ENCODE data around the gene PARL.
A peak's percentile ranks its signal among the peaks of the same experiment; 100 is the strongest.

The PARL gene, protein sequence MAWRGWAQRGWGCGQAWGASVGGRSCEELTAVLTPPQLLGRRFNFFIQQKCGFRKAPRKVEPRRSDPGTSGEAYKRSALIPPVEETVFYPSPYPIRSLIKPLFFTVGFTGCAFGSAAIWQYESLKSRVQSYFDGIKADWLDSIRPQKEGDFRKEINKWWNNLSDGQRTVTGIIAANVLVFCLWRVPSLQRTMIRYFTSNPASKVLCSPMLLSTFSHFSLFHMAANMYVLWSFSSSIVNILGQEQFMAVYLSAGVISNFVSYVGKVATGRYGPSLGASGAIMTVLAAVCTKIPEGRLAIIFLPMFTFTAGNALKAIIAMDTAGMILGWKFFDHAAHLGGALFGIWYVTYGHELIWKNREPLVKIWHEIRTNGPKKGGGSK

GRCh38 chr3:183884427-183885296 is at the start of gene PARL:
TSS of gene PARL (minus strand) at chr3:183884880. CDS start at chr3:183884846, 34 bp downstream.
- peak; percentile 98 for DNase-seq

- DNase-seq: no peak
These were observed 48.5 kb upstream of the PARL start for GRCh38 chr3:183933160-183933559.

DNA sequence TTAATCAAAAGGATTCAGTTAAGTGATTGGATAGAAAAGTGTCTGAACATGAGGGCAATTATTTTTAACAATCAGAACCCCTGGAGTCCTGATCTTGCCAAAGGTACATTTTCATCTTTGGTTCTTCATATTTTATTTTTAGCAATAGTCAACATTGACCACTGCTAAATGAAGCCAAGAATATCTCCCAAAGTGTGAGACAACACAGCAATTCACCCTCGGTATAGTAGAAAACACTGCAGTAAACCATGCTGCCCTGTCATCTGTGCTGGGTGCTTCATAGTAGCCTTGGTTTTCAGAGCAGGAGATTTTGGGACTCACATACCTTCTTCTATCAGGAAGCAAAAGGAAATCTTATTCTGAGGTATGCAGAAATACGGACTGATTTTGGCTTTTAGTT is 47.2 kb upstream of the PARL start:
- DNase-seq: no peak

- no peak for DNase-seq
These were observed 45.4 kb upstream of the PARL start for GRCh38 chr3:183930086-183930485.

- no peak for DNase-seq
These were observed 42.4 kb upstream of the PARL start for GRCh38 chr3:183927059-183927458.

GRCh38 chr3:183924956-183925355 is 40.3 kb upstream of the PARL start:
- DNase-seq: no peak

DNA sequence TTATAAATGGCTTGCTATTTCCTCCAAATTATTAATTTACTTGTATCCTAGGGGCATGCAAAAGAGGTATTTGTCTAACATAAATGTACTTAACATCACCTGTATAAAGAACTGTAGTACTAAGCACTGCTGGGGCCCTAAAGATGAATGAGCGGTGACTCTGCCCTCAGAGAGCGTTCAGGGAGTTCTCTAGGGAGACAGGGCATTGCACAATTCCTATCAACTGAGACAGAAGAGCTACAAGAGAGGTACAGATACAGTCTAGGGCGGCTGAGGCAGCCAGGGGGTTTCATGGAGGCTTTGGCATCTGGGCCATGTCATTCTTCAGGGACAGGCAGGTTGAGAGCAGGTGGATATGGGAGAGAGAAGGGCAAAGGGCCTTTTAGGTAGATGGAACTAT is 39.9 kb upstream of the PARL start:
- DNase-seq: no peak

GRCh38 chr3:183922421-183922820 is 37.7 kb upstream of the PARL start:
- DNase-seq: no peak

- no peak for DNase-seq
These were observed 36.4 kb upstream of the PARL start for GRCh38 chr3:183921096-183921495.

- no peak for DNase-seq
These were observed 35.7 kb upstream of the PARL start for GRCh38 chr3:183920416-183920815.

- no peak for DNase-seq
These were observed 33.5 kb upstream of the PARL start for GRCh38 chr3:183918178-183918577.

- DNase-seq: no peak
These were observed 33.1 kb upstream of the PARL start for GRCh38 chr3:183917776-183918175.

DNA sequence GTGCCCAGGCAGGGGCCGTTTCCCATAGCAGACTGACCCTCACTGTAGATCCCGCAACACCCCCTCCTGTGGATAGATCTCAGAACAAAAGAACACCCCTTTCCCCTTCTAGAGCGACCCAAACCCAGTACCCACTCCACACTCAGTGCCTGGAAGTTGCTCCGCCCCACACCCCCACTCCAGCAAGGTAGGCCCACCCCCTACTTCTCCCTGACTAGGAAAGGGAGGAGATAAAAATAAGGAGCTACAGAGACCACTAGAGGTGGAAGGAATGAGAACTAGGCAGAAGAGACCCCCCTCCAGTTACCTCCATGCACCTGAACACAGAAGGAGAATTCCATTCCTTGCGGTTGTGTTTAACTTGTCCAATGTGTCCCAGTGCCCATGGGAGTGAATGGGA is 30.2 kb upstream of the PARL start:
- no peak for DNase-seq

- no peak for DNase-seq
These were observed 28.9 kb upstream of the PARL start for GRCh38 chr3:183913580-183913920.

DNA sequence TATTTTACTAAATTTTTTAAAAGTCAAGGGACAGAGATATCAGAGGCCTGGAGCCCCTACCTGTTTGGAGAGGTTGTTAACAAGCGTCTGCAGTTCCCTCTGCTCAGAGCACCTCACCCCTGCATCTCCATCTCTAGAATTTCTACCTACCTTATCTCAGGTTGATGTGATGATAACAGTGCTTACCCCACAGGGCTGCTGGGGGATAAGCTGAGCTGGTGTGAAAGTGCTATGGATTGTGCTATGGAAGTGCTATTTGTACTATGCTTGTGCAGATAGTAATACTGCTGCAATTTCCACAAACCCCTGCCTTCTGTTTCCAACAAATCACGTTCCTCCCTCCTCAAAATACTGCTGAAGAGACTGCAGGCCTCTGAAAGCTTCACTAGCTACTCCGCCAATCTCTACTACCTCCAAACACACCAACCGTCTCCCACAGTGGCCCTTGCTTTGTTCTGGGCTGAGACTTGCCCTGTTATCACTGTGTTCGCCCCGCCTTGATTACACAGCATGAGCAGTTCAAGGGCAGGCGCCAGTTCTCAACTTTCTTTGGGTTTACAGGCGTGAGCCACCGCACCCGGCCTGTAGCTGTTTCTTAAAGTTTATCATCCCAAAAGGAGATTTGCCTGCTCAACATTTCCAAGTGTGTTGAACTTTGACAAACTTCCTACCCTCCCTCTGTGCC is 28.4 kb upstream of the PARL start:
- no peak for DNase-seq

GRCh38 chr3:183911763-183912506 is 27.3 kb upstream of the PARL start:
- no peak for DNase-seq

DNA sequence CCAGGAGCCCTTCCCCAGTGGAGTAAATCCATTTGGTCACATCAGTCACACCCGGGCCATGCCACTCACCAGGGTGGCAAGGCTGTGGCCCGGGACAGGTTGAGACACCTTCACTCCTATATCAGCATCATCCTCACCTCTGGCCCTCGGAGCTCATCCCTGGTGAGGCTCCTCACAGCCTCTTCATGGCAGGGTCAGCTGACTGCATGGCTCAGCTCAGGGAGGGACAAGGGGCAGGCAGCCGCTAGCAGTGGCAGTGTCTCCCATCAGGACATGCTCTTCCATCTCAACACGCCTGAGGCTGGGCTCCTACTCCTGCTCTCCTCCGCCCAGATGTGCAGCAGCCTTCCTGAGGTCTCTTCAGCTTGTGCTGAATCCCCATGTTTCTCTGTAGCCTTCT is 26.4 kb upstream of the PARL start:
- no peak for DNase-seq

DNA sequence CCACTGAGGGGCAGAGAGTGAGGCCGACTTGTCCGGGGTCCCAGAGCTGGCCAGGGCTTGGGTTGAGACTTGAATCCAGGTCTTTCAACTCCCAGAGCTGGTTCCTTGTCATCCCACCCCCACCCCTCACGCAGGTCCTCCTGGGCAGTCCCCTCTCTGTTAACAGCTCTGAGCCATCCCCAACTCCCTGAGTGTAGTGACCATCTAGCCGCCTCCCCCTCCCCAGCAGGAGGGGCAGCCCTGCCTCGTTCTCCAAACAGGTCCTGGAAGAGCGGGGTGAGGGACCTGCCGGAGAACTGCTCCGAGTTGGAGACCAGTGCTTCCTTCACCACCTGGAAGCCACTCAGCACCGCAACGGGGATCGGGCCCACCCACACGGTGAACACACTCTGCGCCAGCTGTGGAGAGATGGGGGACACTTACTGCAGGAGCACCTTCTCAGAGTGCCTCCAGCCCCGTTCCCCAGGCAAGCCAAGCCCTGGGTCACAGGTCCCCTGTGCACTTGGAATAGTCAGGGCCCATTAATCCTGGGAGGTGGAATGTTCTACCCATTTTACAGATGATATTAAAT is 24.4 kb upstream of the PARL start:
- DNase-seq: no peak

DNA sequence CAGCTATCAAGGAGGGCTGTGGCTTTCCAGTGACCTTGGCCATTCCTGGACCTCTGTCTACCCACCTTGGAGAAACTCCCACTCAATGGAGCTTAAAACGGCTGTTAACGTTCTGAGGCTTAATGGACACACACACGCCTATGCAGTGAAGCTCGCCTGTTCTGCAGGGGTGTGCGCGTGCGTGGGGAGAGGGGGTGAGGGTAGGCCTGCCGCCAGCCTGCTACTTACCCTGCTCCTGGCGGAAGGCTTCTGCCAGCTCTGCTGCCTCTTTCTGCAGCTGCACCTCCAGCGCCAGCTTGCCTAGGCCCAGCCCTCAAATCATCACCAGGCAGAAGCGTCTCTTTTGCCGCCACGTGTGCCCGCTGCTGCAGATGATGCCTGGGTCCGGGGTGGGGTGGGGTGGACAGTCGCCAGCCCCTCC is 23.2 kb upstream of the PARL start:
- no peak for DNase-seq

GRCh38 chr3:183907176-183907575 is 22.5 kb upstream of the PARL start:
- DNase-seq: no peak

DNA sequence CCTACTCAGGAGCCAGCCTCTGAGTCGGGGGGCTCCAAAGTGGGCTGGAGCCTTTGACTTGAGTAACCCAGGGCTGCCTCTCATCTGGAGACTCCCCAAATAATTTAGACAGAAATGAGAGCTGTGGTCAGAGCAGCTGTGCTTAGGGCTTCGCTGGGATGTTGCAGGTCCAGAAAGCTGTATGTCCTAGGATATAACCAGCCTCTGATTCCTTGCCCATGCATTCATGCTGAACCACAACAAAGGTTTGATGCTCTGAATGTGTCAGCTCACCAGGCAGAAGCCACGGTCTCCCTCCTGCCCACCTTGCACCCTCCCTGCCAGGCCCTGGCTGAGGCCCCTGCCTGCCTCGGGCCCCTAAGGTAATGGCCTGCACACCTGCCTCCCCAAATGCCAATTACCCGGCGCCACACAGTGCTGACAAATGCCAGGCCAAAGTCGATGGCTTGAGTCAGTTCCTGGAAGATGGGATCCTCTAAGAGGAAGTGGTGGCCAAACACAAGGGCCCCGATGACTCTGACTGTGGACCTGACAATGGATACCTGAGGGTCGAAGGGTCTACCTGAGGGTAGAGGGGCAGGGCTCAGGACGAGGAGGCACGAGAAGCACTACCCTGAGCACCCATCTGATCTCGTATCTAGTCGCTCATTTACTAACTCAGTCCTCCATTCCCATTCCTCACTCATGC is 21.7 kb upstream of the PARL start:
- DNase-seq: no peak

Measured in NCI-H774 (cell line).